NB4 (cell line): ENCODE measurements around the gene LRRN4CL.
A peak's percentile ranks its signal among the peaks of the same experiment; 100 is the strongest.
"Not testable (repeated sequence)": the region's sequence is repeated elsewhere in the genome, so short reads cannot be mapped to it uniquely, and the experiment has no call there.

Experiments
- DNase-seq: peaks from one replicate; pipeline ENCODE4 v3.0.0; 2010; ENCODE audit warnings: low read depth
- H3K4me3 ChIP-seq: one replicate; pipeline ENCODE4 v1.5.1; 2011; ENCODE audit warnings: mild to moderate bottlenecking, low read depth, low read length, moderate library complexity
- MYC ChIP-seq: IDR thresholded peaks from 2 replicates; pipeline ENCODE4 v1.6.1; 2011; ENCODE audit warnings: low read depth, low read length
- POLR2A ChIP-seq: IDR thresholded peaks from 2 replicates; pipeline ENCODE4 v1.6.1; 2011; ENCODE audit warnings: mild to moderate bottlenecking; ENCODE audit not compliant: insufficient read length; ENCODE audit errors: extremely low read depth
- TF ChIP-seq, protein P1 (sequence below): IDR thresholded peaks from 2 replicates; pipeline ENCODE4 v1.6.1; 2011; ENCODE audit warnings: low read depth, low read length
- TF ChIP-seq, protein P2 (sequence below): IDR thresholded peaks from one replicate; pipeline ENCODE4 v1.5.1; 2012; ENCODE audit warnings: low read depth, low read length

The LRRN4CL gene

GRCh38 chr11:62702246-62702645 lies 12.9 kb upstream of the LRRN4CL start:
- TF ChIP-seq, protein P1, sequence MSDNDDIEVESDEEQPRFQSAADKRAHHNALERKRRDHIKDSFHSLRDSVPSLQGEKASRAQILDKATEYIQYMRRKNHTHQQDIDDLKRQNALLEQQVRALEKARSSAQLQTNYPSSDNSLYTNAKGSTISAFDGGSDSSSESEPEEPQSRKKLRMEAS, result no peak
- TF ChIP-seq POLR2A, result no peak
- TF ChIP-seq, protein P2, sequence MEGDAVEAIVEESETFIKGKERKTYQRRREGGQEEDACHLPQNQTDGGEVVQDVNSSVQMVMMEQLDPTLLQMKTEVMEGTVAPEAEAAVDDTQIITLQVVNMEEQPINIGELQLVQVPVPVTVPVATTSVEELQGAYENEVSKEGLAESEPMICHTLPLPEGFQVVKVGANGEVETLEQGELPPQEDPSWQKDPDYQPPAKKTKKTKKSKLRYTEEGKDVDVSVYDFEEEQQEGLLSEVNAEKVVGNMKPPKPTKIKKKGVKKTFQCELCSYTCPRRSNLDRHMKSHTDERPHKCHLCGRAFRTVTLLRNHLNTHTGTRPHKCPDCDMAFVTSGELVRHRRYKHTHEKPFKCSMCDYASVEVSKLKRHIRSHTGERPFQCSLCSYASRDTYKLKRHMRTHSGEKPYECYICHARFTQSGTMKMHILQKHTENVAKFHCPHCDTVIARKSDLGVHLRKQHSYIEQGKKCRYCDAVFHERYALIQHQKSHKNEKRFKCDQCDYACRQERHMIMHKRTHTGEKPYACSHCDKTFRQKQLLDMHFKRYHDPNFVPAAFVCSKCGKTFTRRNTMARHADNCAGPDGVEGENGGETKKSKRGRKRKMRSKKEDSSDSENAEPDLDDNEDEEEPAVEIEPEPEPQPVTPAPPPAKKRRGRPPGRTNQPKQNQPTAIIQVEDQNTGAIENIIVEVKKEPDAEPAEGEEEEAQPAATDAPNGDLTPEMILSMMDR, result no peak
- TF ChIP-seq MYC, result no peak
- DNase-seq, result no peak
- H3K4me3 ChIP-seq, result no peak overlapping the region

DNA sequence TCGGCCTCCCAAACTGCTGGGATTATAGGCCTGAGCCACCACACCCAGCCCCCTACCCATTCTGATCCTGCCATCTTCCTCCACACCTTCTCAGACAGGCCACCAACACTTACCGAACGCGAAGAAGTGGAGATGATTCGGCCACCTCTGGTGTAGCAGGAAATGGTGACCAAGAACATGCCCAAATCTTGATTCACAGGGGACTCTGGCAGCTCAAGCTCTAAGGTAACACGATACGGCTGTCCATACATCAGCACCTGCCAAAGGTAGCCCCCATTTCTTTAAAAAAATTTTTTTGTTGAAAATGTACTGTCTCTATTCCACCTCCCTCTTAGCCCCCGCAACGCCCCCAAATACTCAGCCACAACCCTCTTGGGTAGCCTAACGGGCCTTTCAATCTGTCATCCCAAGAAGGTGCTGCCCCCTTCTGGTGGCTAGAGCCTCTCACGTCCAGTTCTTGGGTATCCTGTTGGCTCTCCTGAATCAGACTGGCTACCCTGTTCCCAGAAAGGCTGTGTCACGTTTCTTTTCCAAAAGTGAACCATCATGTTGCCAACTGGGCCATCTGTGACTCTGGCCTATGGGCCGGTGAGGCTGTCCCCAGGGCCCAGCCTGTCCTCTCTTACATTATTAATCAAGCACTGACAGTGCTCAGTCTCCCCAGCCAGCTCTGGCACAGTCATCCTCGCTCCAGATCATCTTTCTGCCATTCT lies 5.3 kb upstream of the LRRN4CL start:
- no peak overlapping the region for H3K4me3 ChIP-seq
- DNase-seq, result peak; percentile 85
- TF ChIP-seq, protein P2, result peak; percentile 96
- TF ChIP-seq, protein P1, result no peak

DNA sequence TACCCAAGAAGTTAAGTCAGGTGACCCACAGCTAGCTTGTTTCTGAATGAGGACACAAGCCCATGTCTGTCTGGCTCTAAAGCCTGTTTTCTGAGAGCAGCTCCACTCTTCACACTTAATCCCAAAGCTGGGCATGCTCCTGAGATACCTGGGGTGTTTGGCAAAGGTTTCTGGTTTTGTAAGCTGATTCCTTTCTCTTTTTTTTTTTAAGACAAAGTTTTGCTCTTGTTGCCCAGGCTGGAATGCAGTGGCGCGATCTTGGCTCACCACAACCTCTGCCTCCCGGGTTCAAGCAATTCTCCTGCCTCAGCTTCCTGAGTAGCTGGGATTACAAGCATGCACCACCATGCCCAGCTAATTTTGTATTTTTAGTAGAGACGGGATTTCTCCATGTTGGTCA lies 4.3 kb upstream of the LRRN4CL start:
- not testable (repeated sequence) for DNase-seq, H3K4me3 ChIP-seq

GRCh38 chr11:62688491-62688890 lies 839 bp downstream of the LRRN4CL start:
- DNase-seq, result peak; percentile 1
- TF ChIP-seq, protein P2, result no peak
- TF ChIP-seq MYC (no peak), POLR2A (no peak)
- TF ChIP-seq, protein P1, result no peak
- no peak overlapping the region for H3K4me3 ChIP-seq

GRCh38 chr11:62687508-62688396 lies 1.6 kb downstream of the LRRN4CL start:
- no peak overlapping the region for H3K4me3 ChIP-seq
- peak; percentile 1 for DNase-seq
- TF ChIP-seq, protein P1, result no peak
- TF ChIP-seq MYC (no peak), POLR2A (no peak)
- TF ChIP-seq, protein P2, result no peak

DNA sequence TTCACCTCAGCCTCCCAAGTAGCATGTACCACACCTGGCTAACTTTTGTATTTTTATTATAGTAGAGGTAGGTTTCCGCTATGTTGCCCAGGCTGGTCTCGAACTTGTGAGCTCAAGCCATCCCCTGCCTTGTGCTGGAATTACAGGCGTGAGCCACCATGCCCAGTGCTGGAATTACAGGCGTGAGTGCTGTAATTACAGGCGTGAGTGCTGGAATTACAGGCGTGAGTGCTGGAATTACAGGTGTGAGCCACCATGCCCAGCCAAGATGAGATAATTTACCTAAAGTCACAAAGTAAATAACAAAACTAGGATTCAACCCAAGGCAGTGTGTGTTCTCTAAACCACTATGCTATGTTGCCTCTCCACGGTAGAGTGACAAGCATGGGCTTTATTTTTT lies 6.8 kb downstream of the LRRN4CL start:
- peak; percentile 1 for DNase-seq
- TF ChIP-seq POLR2A (no peak), MYC (no peak)
- TF ChIP-seq, protein P1, result no peak
- TF ChIP-seq, protein P2, result no peak
- H3K4me3 ChIP-seq, result no peak overlapping the region
